ENCODE data around the gene ENOX2.

- TF ChIP-seq YY1 (IDR thresholded peaks at IDR 0.05; ENCODE audit: insufficient read depth, insufficient read length), result no peak
- no peak for TF ChIP-seq ZNF274 (IDR thresholded peaks at IDR 0.05; ENCODE audit: low read depth, low read length)
Measured at GRCh38 chrX:130937101-130937500, 34.1 kb upstream of the ENOX2 start.

Data from NT2/D1 (cell line).